ENCODE data around the gene F5. TPM values are rescaled to one million over a fixed set of nuclear protein-coding genes. Genes with fewer than 3 reads are reported as not detected.

The F5 gene
- total and polyA plus RNA-seq, 2 experiments from 2014 or later: 20.4 to 24.0 TPM

DNA sequence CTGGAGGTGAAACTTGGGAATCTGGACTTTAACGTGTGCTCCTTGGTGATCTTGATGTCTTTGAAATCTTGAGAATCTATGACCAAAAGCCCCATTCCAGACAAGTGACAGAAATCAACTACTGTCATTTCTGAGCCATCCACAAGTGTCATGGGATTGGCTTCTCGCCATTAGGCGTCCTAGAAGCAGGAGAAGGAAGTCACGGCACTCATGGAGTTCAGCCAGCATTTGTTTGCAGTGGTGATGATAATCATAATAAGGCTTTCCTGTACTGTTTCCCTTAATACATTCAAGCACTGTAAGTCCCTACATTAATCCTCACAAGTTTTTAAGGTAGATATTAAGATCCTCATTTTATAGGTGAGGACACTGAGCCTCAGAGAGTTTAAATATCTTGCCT is 11.9 kb downstream of the F5 start:
- Histone ChIP-seq H3K4me3 (no peak overlapping the region), H3K36me3 (replicated peaks; ENCODE audit: insufficient read depth, low read depth) (no peaks in the 10 kb centered on the region), H3K4me1 (ENCODE audit: insufficient read depth) (peaks cover 10% of the 10 kb centered on the region), H3K27ac (no peak overlapping the region), H2AFZ (no peak overlapping the region), H3K27me3 (no peaks in the 10 kb centered on the region), H4K20me1 (ENCODE audit: insufficient read depth, poor library complexity, severe bottlenecking) (no peaks in the 10 kb centered on the region), H3K9me2 (replicated peaks; ENCODE audit: insufficient read depth) (no peaks in the 10 kb centered on the region), H3K9me3 (ENCODE audit: low read depth) (no peaks in the 10 kb centered on the region), H3K4me2 (no peak overlapping the region), H3K79me2 (no peaks in the 10 kb centered on the region)
- DNase-seq (ENCODE audit: low spot score): no peak
- 83% methylated on average over 4 of the region's 4 CpGs for WGBS (ENCODE audit: low lambda C conversion rate, missing lambda C conversion rate)
- TF ChIP-seq EZH2phosphoT487 (IDR thresholded peaks at IDR 0.05; ENCODE audit: low read depth, severe bottlenecking, unreplicated experiment): no peak
- TF ChIP-seq EZH2 (IDR thresholded peaks at IDR 0.05; ENCODE audit: borderline replicate concordance): no peak
- no peak for TF ChIP-seq CTCF (IDR thresholded peaks at IDR 0.05; ENCODE audit: poor library complexity)

DNA sequence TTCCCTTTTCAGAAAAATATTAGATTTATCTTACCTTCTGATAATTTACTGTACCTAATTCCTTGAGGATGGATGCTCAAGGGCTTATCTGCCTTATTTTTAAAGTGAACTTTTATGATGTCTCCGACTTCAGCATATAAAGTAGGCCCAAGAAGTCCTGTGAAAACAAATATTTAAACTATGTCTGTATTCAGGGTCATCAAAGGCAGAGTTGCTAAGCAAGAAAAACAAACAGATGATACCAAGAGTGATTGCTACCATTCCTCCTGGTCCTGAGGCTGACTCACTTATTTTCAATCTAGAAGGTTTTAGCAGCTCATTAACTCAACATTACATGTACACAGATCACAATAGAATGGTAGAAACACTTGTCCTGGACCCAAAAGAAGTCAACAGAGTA is 14.1 kb downstream of the F5 start:
- peaks cover 10% of the 10 kb centered on the region for H3K4me1 ChIP-seq (ENCODE audit: insufficient read depth)
- H3K27me3 ChIP-seq: no peaks in the 10 kb centered on the region
- no peaks in the 10 kb centered on the region for H3K79me2 ChIP-seq
- no peaks in the 10 kb centered on the region for H4K20me1 ChIP-seq (ENCODE audit: insufficient read depth, poor library complexity, severe bottlenecking)
- H3K36me3 ChIP-seq (replicated peaks; ENCODE audit: insufficient read depth, low read depth): no peaks in the 10 kb centered on the region
- no peak for TF ChIP-seq EZH2phosphoT487 (IDR thresholded peaks at IDR 0.05; ENCODE audit: low read depth, severe bottlenecking, unreplicated experiment)
- TF ChIP-seq CTCF (IDR thresholded peaks at IDR 0.05; ENCODE audit: poor library complexity): no peak
- TF ChIP-seq EZH2 (IDR thresholded peaks at IDR 0.05; ENCODE audit: borderline replicate concordance): no peak
- H3K27ac ChIP-seq: peak overlapping the region; percentile 30
- WGBS (ENCODE audit: low lambda C conversion rate, missing lambda C conversion rate): 3% methylated on average over 1 of the region's 1 CpG
- DNase-seq (ENCODE audit: low spot score): peak; percentile 65
- no peaks in the 10 kb centered on the region for H3K9me3 ChIP-seq (ENCODE audit: low read depth)
- H2AFZ ChIP-seq: no peak overlapping the region
- no peak overlapping the region for H3K4me3 ChIP-seq
- H3K4me2 ChIP-seq: no peak overlapping the region
- no peaks in the 10 kb centered on the region for H3K9me2 ChIP-seq (replicated peaks; ENCODE audit: insufficient read depth)

DNA sequence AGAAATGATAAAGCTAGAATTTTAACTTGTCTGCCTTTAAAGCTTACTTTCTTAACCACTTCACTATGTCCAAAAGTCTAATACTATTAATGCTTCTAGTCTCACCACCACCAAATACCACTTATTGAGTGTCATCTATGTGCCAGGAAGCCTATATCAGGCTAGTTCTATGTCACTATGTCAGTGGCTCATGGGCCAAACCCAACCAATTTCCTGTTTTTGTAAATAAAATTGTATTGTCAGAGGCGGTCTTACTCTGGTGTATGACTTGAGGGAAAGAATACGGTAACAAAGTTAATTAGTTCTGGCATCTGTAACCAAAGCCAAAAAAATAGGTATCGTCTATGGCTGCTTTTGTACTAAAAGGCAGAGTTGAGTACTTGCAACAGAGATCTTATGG is 14.8 kb downstream of the F5 start:
- Histone ChIP-seq H4K20me1 (ENCODE audit: insufficient read depth, poor library complexity, severe bottlenecking) (no peaks in the 10 kb centered on the region), H3K9me2 (replicated peaks; ENCODE audit: insufficient read depth) (no peaks in the 10 kb centered on the region), H3K4me2 (no peak overlapping the region), H3K36me3 (replicated peaks; ENCODE audit: insufficient read depth, low read depth) (no peaks in the 10 kb centered on the region), H3K4me1 (ENCODE audit: insufficient read depth) (peaks cover 11% of the 10 kb centered on the region), H3K27me3 (no peaks in the 10 kb centered on the region), H3K79me2 (no peaks in the 10 kb centered on the region), H2AFZ (no peak overlapping the region), H3K4me3 (no peak overlapping the region), H3K9me3 (ENCODE audit: low read depth) (no peaks in the 10 kb centered on the region), H3K27ac (peak overlapping the region; percentile 14)
- no peak for DNase-seq (ENCODE audit: low spot score)
- TF ChIP-seq CTCF (IDR thresholded peaks at IDR 0.05; ENCODE audit: poor library complexity): no peak
- no peak for TF ChIP-seq EZH2phosphoT487 (IDR thresholded peaks at IDR 0.05; ENCODE audit: low read depth, severe bottlenecking, unreplicated experiment)
- TF ChIP-seq EZH2 (IDR thresholded peaks at IDR 0.05; ENCODE audit: borderline replicate concordance): no peak
- WGBS (ENCODE audit: low lambda C conversion rate, missing lambda C conversion rate): 69% methylated on average over 3 of the region's 3 CpGs

DNA sequence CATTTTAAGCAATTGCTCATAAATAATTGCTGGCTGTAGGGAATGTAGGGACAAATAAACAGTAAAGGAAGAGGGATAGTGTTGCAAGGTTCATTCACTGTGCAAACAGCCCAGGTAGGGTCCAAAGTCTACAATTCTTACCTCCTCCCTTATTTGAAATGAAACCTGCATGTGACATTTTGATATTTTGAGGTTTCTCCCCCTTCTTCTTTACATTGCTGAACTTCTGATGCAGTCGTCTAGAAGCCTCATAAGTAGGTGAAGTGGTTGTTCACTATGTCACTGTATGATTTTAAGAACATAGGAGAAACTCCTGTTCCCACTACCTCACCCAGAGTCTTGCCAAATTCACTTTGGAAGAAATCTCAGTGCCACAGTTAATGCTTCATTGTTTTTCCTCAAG is 16.1 kb downstream of the F5 start:
- Histone ChIP-seq H3K27ac (peak overlapping the region; percentile 23), H3K9me2 (replicated peaks; ENCODE audit: insufficient read depth) (no peaks in the 10 kb centered on the region), H3K79me2 (no peaks in the 10 kb centered on the region), H3K4me1 (ENCODE audit: insufficient read depth) (peaks cover 18% of the 10 kb centered on the region), H3K36me3 (replicated peaks; ENCODE audit: insufficient read depth, low read depth) (no peaks in the 10 kb centered on the region), H3K4me2 (peak overlapping the region; percentile 48), H3K9me3 (ENCODE audit: low read depth) (no peaks in the 10 kb centered on the region), H3K27me3 (no peaks in the 10 kb centered on the region), H2AFZ (no peak overlapping the region), H3K4me3 (no peak overlapping the region), H4K20me1 (ENCODE audit: insufficient read depth, poor library complexity, severe bottlenecking) (no peaks in the 10 kb centered on the region)
- peak; percentile 45 for DNase-seq (ENCODE audit: low spot score)
- TF ChIP-seq EZH2 (IDR thresholded peaks at IDR 0.05; ENCODE audit: borderline replicate concordance) (no peak), EZH2phosphoT487 (IDR thresholded peaks at IDR 0.05; ENCODE audit: low read depth, severe bottlenecking, unreplicated experiment) (no peak), CTCF (IDR thresholded peaks at IDR 0.05; ENCODE audit: poor library complexity) (no peak)
- 40% methylated on average over 1 of the region's 1 CpG for WGBS (ENCODE audit: low lambda C conversion rate, missing lambda C conversion rate)

All from hepatocyte (in vitro differentiated cells).